ENCODE data around the gene LCLAT1.

- TF ChIP-seq CTCF (IDR thresholded peaks at IDR 0.05) (peak; percentile 39; the same call in 1 of the 2 replicates), POLR2AphosphoS5 (IDR thresholded peaks at IDR 0.05; ENCODE audit: low read depth, low read length) (no peak), GABPA (IDR thresholded peaks at IDR 0.05; ENCODE audit: low read depth) (no peak), RFX5 (IDR thresholded peaks at IDR 0.05; ENCODE audit: low read length) (no peak), NRF1 (IDR thresholded peaks at IDR 0.05; ENCODE audit: low read depth, low read length) (no peak), TAF1 (IDR thresholded peaks at IDR 0.05; ENCODE audit: borderline replicate concordance, low read depth, low read length) (no peak), MAX (IDR thresholded peaks at IDR 0.05; ENCODE audit: low read depth) (no peak), EZH2phosphoT487 (IDR thresholded peaks at IDR 0.05; ENCODE audit: borderline replicate concordance, low read depth) (no peak), YY1 (IDR thresholded peaks at IDR 0.05; ENCODE audit: low read depth) (no peak), NFIC (IDR thresholded peaks at IDR 0.05; ENCODE audit: borderline replicate concordance) (no peak), TEAD4 (IDR thresholded peaks at IDR 0.05; ENCODE audit: borderline replicate concordance, insufficient read depth) (no peak), SMC3 (IDR thresholded peaks at IDR 0.05; ENCODE audit: low read depth, low read length) (no peak)
These were observed 56.1 kb downstream of the LCLAT1 start for GRCh38 chr2:30503007-30503694.
